ENCODE measurements around the gene UGP2.
"Not testable (repeated sequence)": the region's sequence is repeated elsewhere in the genome, so short reads cannot be mapped to it uniquely, and the experiment has no call there.

The UGP2 gene

GRCh38 chr2:63845866-63846265 is 4.2 kb downstream of the UGP2 start:
- no peak for DNase-seq (ENCODE audit: low spot score)
- in situ Hi-C loops (cut with MboI; ENCODE audit: low pct_unique_long_range_greater_than_20kb, low sequenced_read_pairs, unreplicated experiment) = no loop called here
- no peak for TF ChIP-seq CTCF (IDR thresholded peaks at IDR 0.05; ENCODE audit: extremely low read depth, insufficient read depth, missing control alignments)

GRCh38 chr2:63846487-63846886 is 4.8 kb downstream of the UGP2 start:
- DNase-seq (ENCODE audit: low spot score) = no peak
- in situ Hi-C loops (cut with MboI; ENCODE audit: low pct_unique_long_range_greater_than_20kb, low sequenced_read_pairs, unreplicated experiment) = no loop called here
- TF ChIP-seq CTCF (IDR thresholded peaks at IDR 0.05; ENCODE audit: extremely low read depth, insufficient read depth, missing control alignments) = no peak

GRCh38 chr2:63847571-63847970 is 5.9 kb downstream of the UGP2 start:
- in situ Hi-C loops (cut with MboI; ENCODE audit: low pct_unique_long_range_greater_than_20kb, low sequenced_read_pairs, unreplicated experiment); DNase-seq (ENCODE audit: low spot score): not testable (repeated sequence)

- in situ Hi-C loops (cut with MboI; ENCODE audit: low pct_unique_long_range_greater_than_20kb, low sequenced_read_pairs, unreplicated experiment) = loop anchor here (10.0 kb wide), 1 partner anchor 155 kb away; no protein-coding TSS in a partner anchor
- TF ChIP-seq CTCF (IDR thresholded peaks at IDR 0.05; ENCODE audit: extremely low read depth, insufficient read depth, missing control alignments) = no peak
- DNase-seq (ENCODE audit: low spot score) = no peak
Measured at GRCh38 chr2:63849381-63850203, 7.9 kb downstream of the UGP2 start.

GRCh38 chr2:63850204-63850571 is 8.5 kb downstream of the UGP2 start:
- in situ Hi-C loops (cut with MboI; ENCODE audit: low pct_unique_long_range_greater_than_20kb, low sequenced_read_pairs, unreplicated experiment) = loop anchor here (10.0 kb wide), 1 partner anchor 155 kb away; no protein-coding TSS in a partner anchor
- TF ChIP-seq CTCF (IDR thresholded peaks at IDR 0.05; ENCODE audit: extremely low read depth, insufficient read depth, missing control alignments) = no peak

GRCh38 chr2:63850649-63851048 is 9.0 kb downstream of the UGP2 start:
- in situ Hi-C loops (cut with MboI; ENCODE audit: low pct_unique_long_range_greater_than_20kb, low sequenced_read_pairs, unreplicated experiment) = loop anchor here (10.0 kb wide), 1 partner anchor 156 kb away; no protein-coding TSS in a partner anchor
- no peak for TF ChIP-seq CTCF (IDR thresholded peaks at IDR 0.05; ENCODE audit: extremely low read depth, insufficient read depth, missing control alignments)
- no peak for DNase-seq (ENCODE audit: low spot score)

More at GRCh38 chr2:63850204-63850571, 8.5 kb downstream of the UGP2 start:
- DNase-seq (ENCODE audit: low spot score) = no peak

GRCh38 chr2:63851691-63852311 is 10.1 kb downstream of the UGP2 start:
- in situ Hi-C loops (cut with MboI; ENCODE audit: low pct_unique_long_range_greater_than_20kb, low sequenced_read_pairs, unreplicated experiment) = loop anchor here (10.0 kb wide), 1 partner anchor 157 kb away; no protein-coding TSS in a partner anchor
- no peak for DNase-seq (ENCODE audit: low spot score)
- TF ChIP-seq CTCF (IDR thresholded peaks at IDR 0.05; ENCODE audit: extremely low read depth, insufficient read depth, missing control alignments) = no peak
